HG02885 (cell line): Measurements from ENCODE around the gene SRSF2.
"Not testable (repeated sequence)": the region's sequence is repeated elsewhere in the genome, so short reads cannot be mapped to it uniquely, and the experiment has no call there.

ENCODE experiments used
- ATAC-seq: cut with Tn5 transposase; IDR thresholded peaks from one replicate; pipeline ENCODE4 v1.9.1; 2021; ENCODE audit warnings: mild to moderate bottlenecking; ENCODE audit not compliant: unreplicated experiment, poor library complexity

The SRSF2 gene

DNA sequence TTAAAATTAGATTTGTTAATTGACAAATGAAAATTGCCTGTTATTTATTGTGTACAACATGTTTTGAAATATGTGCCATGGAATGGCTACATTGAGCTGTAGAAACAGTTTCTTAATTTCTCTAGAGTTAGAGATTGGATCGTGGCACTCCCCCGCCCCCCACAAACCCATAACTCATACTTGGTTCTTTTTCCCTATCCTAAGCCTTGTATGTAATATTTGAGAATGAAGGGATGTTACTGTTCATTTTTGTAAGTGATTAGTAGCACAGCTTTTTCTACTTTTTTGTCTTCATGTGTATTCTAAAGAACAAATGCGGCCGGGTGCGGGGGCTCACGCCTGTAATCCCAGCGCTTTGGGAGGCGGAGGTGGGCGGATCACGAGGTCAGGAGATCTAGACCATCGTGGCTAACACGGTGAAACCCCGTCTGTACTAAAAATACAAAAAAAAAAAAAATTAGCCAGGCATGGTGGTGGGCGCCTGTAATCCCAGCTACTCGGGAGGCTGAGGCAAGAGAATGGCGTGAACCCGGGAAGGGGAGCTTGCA, 2.5 kb upstream of the SRSF2 start:
- not testable (repeated sequence) for ATAC-seq

DNA sequence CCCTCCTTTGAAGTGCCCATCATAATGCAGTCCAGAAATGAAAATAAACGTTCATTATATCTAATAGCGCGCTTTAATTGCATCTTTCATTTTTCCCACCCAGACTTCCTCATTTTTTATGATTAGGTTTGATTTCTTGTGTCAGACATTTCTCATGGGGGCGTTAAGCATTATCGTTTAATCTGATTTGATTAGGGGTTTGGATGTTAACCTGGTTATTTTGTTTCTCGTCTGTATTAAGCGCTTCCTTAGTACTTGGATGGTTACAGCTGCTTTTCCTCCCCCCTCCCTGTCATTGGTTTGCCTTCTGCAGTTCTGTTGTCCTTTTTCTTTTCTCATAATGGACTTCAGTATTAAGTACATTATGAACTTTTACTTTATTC, 1.3 kb upstream of the SRSF2 start:
- ATAC-seq, result no peak

DNA sequence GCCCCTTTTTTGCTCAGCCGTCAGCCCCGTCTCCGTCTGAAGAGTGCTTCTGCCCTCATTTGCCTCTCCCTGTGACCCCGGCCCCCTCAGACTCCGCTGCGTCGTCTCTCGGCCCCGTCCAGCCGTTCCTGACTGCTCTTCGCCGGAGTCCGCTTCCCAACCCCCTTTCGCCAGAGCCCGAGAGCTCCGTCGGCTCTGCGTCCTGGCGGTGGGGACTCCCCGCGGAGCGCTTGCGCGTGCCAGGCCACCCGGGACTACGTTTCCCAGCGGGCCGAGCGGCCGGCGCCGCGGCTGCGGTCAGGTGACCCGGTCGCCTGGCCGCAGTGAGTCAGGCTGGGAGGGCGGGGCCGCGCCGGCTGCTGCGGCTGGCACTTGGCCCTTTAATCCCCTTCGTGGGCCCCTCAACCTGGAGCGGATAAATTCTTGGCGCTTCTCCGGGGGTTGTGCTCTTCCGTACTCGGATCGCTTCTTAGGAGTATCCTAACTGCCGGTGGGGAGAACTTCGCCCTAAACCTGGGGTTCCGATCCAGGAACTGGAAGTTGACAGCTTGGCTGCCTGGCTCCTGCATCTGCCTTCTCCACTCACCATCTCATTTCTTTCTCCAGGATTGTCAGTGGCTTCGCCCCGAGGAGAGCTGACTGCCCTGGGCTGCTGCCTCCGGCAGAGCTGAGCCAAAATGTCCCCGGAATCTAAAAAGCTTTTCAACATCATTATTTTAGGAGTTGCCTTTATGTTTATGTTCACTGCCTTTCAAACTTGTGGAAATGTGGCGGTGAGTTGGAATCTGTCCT, 741 bp upstream of the SRSF2 start, which contains the start of gene MFSD11:
TSS of gene MFSD11 (plus strand) at position 444 of the 792 bp plus-strand sequence. CDS start at position 678, 234 bp downstream.
- peak; percentile 60 for ATAC-seq

DNA sequence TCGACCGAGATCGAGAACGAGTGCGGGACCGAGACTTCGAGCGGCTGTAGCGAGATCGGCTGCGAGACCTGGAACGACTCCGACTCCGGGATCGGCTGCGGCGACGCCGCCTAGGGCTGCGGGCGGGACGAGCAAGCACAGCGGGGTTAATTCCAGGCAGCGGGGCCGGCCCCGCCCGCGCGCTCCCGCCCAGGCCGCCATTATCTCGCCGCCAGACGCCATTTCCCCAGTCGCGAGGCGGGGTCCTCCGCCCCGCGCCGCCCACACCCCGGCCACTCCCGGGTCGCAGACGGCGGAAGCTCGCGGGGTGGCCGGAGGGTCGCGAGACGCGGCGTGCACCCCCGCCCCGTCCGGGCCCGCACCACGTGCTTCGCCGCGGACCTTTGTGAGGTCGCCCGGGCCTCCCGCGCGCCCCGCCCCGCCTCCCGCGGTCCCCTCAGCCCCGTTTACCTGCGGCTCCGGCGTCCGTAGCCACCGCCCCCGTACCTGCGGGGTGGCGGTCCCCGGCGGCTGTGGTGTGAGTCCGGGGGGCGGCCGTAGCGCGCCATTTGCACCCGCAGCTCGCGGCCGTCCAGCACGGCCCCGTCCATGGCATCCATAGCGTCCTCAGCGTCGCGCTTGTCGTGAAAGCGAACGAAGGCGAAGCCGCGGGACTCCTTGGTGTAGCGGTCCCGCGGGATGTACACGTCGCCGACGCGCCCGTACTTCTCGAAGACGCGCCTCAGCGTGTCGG, 616 bp downstream of the SRSF2 start:
- peak; percentile 11 for ATAC-seq

DNA sequence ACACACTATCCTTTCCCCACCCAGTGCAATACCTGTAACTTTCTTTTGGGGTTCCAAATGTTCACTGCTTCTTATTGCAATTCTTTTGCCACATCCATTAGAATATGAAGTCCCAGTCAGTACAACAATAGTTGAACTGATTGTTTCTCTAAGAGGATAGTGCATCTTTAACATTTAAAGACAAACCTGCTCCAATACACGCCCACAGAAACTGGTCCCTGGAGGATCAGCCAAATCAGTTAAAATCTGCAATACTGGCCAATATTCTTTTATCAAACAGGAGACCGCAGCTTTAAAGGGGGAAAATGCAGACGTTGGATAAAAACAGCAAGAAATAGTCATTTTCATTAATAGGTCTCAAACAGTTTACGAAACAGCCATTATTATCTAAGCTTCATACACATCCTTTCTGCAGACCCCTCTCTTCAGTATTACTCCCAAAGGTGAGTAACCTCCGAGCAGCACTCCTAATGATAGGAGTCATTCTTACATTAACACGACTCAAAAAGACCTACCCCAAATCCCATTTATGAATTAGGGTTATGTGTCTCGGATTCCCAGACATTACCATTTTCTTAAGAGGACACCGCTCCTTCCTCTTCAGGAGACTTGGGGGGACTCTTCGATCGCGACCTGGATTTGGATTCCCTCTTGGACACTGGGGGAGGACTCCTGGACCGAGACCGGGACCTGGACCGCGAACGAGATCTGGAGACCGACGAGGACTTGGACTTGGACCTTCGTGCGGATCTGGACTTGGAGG, 1.4 kb downstream of the SRSF2 start:
- no peak for ATAC-seq

DNA sequence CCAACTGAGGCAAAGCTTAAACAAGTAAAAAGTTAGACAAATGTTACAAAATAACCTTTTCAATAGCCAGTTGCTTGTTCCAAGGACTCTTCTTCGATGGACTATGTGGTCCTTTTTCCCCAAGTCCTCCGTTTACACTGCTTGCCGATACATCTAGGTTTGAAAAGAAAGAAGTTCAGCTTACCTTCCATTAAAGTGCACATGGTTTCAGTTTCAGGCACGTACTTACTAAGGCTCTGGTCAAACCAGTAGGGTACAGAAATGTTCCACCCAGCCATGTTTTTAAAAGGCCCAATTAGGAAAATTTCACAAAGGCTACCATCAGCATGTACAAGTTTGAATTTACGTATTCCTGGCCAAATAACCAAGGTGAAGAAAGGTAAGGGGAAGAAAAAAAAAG, 2.1 kb downstream of the SRSF2 start:
- ATAC-seq, result no peak

DNA sequence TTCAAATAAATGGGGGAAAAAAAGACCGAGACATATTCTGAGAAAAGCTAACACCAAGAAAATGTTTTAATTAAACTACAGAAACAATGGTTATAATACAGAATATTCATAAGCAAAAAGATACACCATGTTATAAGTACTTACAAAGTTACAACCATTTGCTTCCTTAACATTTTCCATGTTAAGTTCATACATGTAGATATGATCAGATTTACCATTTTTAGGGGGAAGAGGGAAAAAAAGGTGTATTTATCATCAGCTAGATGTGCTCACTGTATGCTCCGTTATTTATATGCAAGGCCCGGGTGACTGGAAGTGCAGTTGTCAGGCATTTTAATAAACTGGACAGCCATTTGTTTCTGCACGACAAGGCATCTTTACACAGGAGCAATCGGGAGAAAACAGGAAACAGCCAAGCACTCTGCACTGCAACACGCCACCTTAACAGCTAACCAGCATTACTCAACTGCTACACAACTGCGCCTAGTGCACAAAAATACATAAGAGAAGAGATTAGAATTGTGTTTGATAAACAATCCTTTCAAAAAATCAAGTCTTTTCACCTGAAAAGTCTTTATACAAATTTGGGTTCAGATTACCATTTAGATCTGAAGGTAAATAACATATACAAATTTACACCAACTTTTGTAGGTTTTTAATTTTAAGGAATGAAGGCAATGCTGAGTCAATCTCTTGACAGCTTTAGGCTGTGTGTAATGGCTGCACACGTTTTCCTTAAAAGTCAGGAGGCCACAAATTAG, 2.9 kb downstream of the SRSF2 start:
- no peak for ATAC-seq

DNA sequence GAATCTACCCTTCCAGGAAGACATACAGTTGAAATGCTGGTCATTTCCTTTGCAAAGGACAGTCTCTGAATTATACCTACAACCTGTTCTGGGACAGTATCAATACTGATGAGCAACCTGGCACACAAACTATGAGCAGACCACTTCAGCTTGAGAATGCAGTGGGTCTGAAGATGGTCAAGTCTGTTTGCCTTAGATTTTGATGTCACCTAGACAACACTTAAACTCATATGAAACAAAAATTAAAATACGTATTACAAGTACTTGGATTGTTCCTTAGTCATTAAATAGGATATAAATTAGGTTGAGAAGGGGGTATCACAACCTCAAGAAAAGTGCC, 3.5 kb downstream of the SRSF2 start:
- ATAC-seq, result no peak

DNA sequence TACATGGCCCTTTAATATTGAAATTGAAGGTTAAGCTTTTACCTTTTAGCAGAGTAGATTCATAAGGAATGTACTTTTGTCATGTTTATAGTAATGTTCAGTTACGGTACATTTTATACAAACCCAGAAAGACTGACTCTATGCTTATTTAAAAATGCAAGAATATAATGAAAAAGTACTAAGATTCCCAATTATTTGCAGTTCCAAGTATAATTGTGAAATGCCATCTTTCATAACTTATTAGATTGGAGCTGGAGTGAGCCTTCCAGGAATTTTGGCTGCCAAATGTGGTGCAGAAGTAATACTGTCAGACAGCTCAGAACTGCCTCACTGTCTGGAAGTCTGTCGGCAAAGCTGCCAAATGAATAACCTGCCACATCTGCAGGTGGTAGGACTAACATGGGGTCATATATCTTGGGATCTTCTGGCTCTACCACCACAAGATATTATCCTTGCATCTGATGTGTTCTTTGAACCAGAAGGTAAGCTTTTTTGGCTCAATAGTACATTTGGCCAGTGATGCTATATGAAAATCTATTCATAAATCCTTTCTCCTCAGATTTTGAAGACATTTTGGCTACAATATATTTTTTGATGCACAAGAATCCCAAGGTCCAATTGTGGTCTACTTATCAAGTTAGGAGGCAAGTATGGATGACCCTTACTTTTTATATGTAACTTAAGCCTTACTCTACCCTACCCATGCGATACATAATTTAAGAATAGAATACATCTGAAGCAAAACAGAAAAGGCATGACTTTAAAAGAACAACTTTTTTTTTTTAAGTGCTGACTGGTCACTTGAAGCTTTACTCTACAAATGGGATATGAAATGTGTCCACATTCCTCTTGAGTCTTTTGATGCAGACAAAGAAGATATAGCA, 4.2 kb downstream of the SRSF2 start:
- ATAC-seq, result no peak

DNA sequence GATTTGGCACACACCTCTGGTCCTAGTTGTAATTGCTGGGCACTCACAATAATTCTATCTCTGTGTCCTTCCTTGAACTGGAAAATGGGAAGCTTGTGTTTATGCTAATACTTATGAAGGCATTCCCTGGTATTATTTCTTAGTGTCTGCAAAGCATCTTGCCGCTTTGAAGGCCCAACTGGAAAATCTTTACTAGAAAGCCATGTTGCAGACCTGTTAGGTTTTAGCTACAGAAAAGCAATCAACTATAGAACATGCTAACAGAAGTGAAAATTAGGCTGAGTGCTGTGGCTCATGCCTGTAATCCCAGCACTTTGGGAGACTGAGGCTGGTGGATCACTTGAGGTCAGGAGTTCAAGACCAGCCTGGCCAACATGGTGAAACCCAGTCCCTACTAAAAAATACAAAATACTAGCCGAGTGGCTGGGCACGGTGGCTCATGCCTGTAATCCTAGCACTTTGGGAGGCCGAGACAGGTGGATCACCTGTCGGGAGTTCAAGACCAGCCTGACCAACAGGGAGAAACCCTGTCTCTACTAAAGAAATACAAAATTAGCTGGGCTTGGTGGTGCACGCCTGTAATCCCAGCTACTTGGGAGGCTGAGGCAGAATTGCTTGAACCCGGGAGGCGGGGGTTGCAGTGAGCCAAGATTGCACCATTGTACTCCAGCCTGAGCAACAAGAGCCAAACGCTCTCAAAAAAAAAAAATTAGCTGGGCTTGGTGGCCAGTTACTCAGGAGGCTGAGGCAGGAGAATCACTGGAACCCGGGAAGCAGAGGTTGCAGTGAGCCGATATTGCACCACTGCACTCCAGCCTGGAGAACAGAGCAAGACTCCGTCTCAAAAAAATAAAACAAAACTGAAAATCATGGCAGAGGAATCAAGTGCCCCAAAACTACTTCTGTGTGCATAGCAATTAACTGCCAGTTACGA, 5.1 kb downstream of the SRSF2 start:
- not testable (repeated sequence) for ATAC-seq

DNA sequence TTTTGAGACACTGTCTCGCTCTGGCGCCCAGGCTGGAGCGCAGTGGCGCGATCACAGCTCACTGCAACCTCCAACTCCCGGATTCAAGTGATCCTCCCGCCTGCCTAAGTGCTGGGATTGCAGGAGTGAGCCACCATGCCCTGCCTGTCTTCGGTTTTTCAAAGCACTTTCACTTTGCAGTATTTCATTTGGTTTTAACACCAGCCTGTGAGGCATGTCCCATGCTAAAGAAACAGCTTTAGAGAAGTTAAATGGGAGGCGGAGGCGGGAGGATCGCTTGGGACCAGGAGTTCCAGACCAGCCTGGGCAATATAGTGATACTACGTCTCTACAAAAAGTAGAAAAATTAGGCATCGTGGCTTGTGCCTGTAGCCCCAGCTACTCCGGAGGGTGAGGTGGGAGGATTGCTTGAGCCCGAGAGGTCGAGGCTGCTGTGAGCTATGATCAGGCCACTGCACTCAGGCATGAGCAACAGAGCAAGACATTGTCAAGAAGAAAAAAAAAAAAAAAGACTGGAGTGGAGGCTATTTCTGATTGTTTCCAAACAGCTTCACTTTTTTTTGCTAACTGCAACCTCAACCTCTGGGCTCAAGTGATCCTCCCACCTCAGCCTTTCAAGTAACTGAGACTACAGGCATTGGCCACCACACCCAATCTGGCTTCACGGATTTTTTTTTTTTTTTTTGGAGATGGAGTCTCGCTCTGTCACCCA, 9.2 kb downstream of the SRSF2 start:
- no peak for ATAC-seq

DNA sequence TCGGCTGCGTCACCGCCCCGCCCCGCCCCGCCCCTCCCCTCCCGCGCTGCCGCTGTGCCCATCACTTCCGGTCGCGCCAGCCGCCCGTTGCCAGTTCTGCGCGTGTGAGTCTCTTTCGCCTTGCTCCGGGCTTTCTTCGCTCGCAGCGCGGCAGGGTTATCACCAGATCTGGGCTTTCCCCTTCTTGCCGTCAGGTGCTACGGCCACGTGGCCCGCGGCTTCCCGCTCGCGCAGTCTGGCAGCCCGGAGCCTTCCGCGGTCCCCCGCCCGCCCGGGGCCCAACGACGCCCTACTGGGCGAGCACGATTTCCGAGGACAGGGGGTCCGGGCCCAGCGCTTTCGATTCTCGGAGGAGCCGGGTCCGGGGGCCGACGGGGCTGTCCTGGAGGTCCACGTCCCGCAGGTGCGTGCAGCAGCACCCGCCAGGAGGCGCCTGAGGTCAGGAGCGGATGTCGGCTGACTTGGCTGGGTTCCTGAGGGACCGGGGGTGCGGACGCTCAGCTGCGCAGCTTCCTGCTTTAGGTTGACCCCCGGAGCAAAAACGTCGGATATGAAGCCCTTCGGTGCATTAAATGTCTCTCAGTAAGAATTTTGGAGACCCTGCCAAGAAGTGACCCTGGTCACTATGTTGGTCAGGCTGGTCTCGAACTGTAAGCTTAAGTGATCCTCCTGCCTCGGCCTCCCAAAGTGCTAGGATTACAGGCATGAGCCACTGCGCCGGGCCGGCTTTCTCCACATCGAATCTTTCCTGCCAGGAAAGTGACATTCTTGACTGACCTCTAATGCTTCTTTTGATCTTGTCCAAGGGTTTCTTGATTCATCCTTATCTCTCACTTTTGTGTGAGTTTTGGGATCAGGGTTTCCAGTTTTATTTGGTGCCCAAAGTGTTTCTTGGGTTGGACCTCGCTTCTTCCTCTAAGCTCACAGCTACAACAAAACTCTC, 10.1 kb downstream of the SRSF2 start, which contains the start of gene METTL23:
TSS of gene METTL23 (plus strand) at position 64 of the 943 bp plus-strand sequence. CDS start 2,872 bp downstream, outside the sequence.
- ATAC-seq, result peak; percentile 43

DNA sequence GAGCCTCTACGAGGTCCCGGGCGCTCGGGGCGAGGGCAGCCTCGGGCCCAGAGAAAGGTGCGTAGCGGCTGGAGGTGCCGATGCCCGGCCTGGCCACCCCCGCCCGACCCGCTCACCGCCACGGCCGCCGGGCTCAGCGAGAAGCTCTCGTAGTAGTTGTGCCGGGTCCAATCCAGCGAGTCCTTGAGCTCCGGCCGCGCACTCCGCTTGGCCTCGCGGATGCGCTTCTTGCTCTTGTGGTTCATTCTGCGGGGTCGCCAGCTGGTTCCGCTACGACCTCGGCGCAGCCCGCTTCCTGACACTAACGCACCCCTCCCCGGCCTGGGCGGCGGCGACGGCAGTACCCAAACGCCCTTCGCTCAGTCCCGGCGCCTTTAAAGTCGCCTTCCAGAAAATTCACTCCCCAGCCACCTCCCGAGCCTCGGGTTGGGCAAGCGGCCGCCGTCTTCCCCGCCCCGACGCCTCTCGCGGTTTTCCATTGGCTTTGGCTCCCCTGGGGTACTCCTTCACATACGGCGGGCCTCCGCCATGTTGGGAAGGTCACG, 10.8 kb downstream of the SRSF2 start, which contains the start of gene JMJD6:
TSS of gene JMJD6 (minus strand) at position 376 of the 545 bp plus-strand sequence. CDS start at position 245, 131 bp downstream.
- peak; percentile 79 for ATAC-seq

DNA sequence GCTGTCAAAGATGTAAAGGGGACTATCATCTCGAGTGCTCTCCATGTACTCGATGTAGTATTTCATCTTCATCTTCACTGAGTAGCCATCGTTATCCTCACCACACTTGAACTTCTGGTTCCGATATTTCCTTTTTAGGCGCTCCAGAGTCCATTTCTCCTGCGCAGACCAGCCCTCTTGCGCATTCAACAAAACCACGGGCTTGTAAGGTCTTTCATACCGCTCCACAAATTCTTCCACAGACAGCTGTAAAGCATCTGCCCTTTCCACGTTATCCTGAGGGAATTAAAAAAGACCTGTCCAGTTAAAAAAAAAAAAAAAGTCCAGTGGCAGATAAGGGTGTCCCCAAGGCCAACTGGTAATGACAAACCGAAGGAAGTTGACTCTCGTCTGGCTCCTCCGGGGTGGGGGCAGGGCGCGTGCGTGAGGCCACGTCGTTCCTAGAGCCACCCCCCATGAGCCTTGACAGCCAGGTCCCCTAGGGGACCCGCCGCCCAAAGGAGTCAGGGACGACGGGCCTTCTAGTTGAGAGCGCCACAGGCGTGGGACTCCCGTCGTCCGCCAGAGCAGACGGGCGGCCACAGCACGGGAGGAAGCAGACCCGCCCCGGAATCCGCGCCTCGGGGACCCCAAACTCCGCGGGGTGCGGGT, 11.4 kb downstream of the SRSF2 start:
- peak; percentile 21 for ATAC-seq

DNA sequence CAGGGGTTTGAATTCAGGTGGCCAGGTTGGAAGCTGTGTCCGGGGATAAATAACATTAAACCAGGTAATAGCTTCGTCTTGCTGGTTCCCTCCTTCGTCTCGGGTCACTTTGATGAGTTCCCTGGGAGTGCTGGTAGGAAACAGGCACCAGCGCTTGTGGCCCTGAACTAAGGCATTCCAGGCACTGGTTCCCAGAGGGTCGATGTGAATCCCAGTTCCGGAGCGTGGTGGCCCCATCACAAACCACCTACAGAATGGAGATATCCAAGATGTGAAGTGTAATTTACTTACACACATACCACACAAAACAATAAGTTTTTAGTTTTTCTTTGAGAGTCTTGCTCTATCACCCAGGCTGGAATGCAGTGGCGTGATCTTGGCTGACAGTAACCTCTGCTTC, 13.3 kb downstream of the SRSF2 start:
- no peak for ATAC-seq
